BLaER1 (cell line): Measurements from ENCODE around the gene ARID1B.

Experiments
- H3K27ac ChIP-seq: shearing (Covaris generic); formaldehyde crosslinking; 2 replicates; pipeline ENCODE4 v1.8.1; 2022
- H3K27me3 ChIP-seq: shearing (Covaris generic); formaldehyde crosslinking; 2 replicates; pipeline ENCODE4 v1.8.1; 2022
- H3K36me3 ChIP-seq: shearing (Covaris generic); formaldehyde crosslinking; 2 replicates; pipeline ENCODE4 v1.8.1; 2022
- H3K4me1 ChIP-seq: shearing (Covaris generic); formaldehyde crosslinking; 2 replicates; pipeline ENCODE4 v1.8.1; 2022
- H3K4me2 ChIP-seq: shearing (Covaris generic); formaldehyde crosslinking; 2 replicates; pipeline ENCODE4 v1.8.1; 2022
- H3K4me3 ChIP-seq: shearing (Covaris generic); formaldehyde crosslinking; 2 replicates; pipeline ENCODE4 v1.8.1; 2022
- H3K9ac ChIP-seq: shearing (Covaris generic); formaldehyde crosslinking; 2 replicates; pipeline ENCODE4 v1.8.1; 2022
- H3K9me3 ChIP-seq: shearing (Covaris generic); formaldehyde crosslinking; 2 replicates; pipeline ENCODE4 v1.8.1; 2022
- H4K20me1 ChIP-seq: shearing (Covaris generic); formaldehyde crosslinking; 2 replicates; pipeline ENCODE4 v1.8.1; 2022
- Cebpa-rat ChIP-seq: shearing (Covaris generic); IDR thresholded peaks from 2 replicates; pipeline ENCODE4 v1.8.1; 2022

The ARID1B gene

DNA sequence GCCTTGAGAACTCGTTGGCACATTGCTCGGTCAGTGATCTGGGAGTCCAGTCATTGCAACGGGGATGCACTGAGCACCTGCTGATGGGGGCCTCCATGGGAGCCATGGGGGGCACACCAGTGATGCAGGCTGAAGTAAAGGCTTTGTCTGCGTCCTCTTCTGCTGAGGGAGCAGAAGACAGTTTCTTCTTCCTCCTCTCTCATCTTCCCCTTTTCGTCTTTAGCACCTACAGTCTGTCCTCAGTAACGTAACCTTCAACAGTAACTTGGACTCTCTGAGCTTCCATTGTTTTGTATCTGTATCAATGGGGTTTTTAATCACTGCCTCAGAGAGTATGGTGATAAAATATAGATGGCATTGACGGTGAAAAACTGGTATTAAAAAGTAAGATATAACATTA lies 306.2 kb downstream of the ARID1B start:
- no peak for TF ChIP-seq Cebpa-rat

DNA sequence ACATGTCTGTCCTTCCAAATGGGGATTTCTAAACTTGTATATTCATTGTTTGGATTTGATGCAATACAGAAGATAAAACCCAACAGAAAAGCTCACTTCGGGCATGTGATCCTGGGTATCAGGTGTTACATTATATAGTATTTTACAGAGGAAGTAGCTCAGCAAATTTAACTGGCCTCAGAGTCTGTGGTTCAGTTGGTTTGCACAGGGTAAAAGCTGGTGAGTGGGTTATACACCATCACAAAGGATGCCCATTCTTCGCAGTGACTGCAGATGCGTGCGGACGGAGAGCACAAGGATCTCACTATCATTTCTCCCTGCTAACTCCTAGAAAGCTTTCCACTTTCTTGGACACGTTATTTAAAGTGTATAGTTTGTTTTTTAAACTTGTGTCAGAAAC lies 309.5 kb downstream of the ARID1B start:
- no peak overlapping the region for H3K9ac ChIP-seq
- no peaks in the 10 kb centered on the region for H3K9me3 ChIP-seq
- TF ChIP-seq Cebpa-rat, result no peak
- peaks cover 6% of the 10 kb centered on the region; the same call in 1 of the 2 replicates for H3K4me1 ChIP-seq
- no peak overlapping the region for H3K27ac ChIP-seq
- no peak overlapping the region for H3K4me2 ChIP-seq
- H3K36me3 ChIP-seq, result peaks cover 75% of the 10 kb centered on the region
- no peaks in the 10 kb centered on the region for H3K27me3 ChIP-seq
- H4K20me1 ChIP-seq, result peaks cover 56% of the 10 kb centered on the region; the same call in 1 of the 2 replicates
- H3K4me3 ChIP-seq, result no peak overlapping the region

More for the DNA sequence above, 306.2 kb downstream of the ARID1B start:
- no peaks in the 10 kb centered on the region for H3K9me3 ChIP-seq
- H3K27me3 ChIP-seq, result no peaks in the 10 kb centered on the region
- H4K20me1 ChIP-seq, result peaks cover 59% of the 10 kb centered on the region; the same call in 1 of the 2 replicates
- no peak overlapping the region for H3K4me3 ChIP-seq
- H3K27ac ChIP-seq, result no peak overlapping the region
- H3K4me1 ChIP-seq, result peaks cover 39% of the 10 kb centered on the region
- peaks cover 43% of the 10 kb centered on the region for H3K36me3 ChIP-seq
- no peak overlapping the region for H3K4me2 ChIP-seq
- H3K9ac ChIP-seq, result no peak overlapping the region

DNA sequence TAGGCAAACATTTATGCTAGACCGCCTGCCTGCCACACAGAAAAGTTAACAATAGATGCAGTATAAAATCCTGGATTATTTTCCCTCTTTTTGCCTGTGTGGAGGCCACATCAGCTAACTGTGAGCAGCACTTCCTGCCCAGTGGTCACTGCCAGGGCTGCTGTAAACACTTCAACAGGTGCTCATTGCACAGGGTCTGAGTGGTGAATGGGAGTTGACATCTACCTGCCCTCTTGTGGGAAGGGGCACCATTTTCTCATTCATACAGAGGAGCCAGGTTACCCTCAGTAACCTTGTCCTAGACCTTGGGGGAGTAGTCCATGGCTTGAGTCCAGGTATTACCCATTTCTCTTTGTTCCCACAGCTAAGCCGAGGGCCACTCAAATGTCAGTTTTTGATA lies 310.8 kb downstream of the ARID1B start:
- no peak overlapping the region for H3K27ac ChIP-seq
- H4K20me1 ChIP-seq, result peaks cover 44% of the 10 kb centered on the region; the same call in 1 of the 2 replicates
- peaks cover 89% of the 10 kb centered on the region for H3K36me3 ChIP-seq
- H3K27me3 ChIP-seq, result no peaks in the 10 kb centered on the region
- no peak overlapping the region for H3K9ac ChIP-seq
- peaks cover 3% of the 10 kb centered on the region for H3K4me1 ChIP-seq
- H3K4me3 ChIP-seq, result no peak overlapping the region
- TF ChIP-seq Cebpa-rat, result no peak
- H3K9me3 ChIP-seq, result no peaks in the 10 kb centered on the region
- no peak overlapping the region for H3K4me2 ChIP-seq

DNA sequence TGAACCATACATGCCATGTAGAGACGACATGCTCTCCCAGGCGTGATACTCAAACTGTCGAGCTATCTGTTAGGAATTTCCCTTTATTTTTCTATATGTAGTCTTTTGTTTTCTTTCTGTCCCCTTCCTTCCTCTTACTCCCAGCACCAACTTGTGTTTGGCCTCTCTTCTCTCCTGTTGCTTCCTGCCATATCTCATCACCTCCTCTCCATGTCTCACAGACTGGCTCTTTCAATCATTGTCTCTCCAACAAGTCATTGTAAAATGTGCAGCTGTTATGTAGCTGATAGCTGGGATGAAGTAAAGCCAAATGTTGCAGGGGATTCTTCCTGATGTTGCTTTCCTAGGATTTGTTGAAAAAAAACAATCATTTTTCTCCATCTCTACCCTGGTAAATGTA lies 311.7 kb downstream of the ARID1B start:
- no peak overlapping the region for H3K4me3 ChIP-seq
- peaks cover 86% of the 10 kb centered on the region for H3K36me3 ChIP-seq
- no peak overlapping the region for H3K9ac ChIP-seq
- H3K27me3 ChIP-seq, result no peaks in the 10 kb centered on the region
- no peak for TF ChIP-seq Cebpa-rat
- no peaks in the 10 kb centered on the region for H3K9me3 ChIP-seq
- peaks cover 12% of the 10 kb centered on the region for H3K4me1 ChIP-seq
- no peak overlapping the region for H3K27ac ChIP-seq
- no peak overlapping the region for H3K4me2 ChIP-seq
- peaks cover 42% of the 10 kb centered on the region; the same call in 1 of the 2 replicates for H4K20me1 ChIP-seq

DNA sequence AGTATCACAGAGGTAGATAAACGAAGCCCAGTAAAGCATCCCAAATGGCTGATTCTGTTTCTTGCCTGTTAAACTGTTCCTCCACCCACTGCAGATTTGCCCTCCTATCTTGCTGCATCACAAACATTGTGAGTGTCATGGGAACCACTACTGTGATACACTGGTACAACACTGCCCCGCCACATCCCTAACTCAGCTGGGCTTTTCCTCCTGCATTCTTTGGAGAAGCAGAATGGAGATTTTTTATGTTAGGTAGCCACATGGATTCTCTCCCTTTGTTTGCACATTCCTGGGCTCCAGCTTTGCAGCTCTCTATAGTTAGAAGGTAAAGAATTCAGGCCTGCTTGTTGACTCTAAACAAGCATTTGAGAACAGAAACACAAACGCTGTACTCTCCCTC lies 312.1 kb downstream of the ARID1B start:
- H4K20me1 ChIP-seq, result peaks cover 43% of the 10 kb centered on the region; the same call in 1 of the 2 replicates
- H3K9ac ChIP-seq, result no peak overlapping the region
- H3K36me3 ChIP-seq, result peaks cover 90% of the 10 kb centered on the region
- no peak overlapping the region for H3K27ac ChIP-seq
- H3K9me3 ChIP-seq, result no peaks in the 10 kb centered on the region
- no peak overlapping the region for H3K4me3 ChIP-seq
- H3K4me1 ChIP-seq, result peaks cover 16% of the 10 kb centered on the region
- H3K4me2 ChIP-seq, result no peak overlapping the region
- TF ChIP-seq Cebpa-rat, result no peak
- no peaks in the 10 kb centered on the region for H3K27me3 ChIP-seq

DNA sequence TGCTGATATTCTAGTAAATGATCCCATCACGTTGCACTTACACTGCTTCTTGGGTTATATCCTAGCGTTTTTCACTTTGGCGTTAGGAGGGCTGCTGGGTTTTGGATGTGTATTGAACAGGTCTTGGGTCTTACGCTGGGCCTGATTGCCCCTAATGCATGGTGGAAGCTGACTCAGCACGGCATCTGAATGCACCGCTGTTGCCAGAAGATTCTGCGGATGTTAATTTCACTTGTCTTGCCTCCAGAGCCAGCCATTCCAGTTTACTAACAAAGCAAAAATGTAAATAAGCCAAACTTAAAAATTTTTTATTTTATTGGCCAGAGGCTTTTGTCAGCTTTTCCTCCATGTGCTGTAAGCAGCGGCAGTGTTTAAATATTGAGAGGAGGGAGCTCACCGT lies 312.7 kb downstream of the ARID1B start:
- Histone ChIP-seq H3K27ac (no peak overlapping the region), H4K20me1 (peaks cover 44% of the 10 kb centered on the region; the same call in 1 of the 2 replicates), H3K4me2 (no peak overlapping the region), H3K27me3 (no peaks in the 10 kb centered on the region), H3K9me3 (no peaks in the 10 kb centered on the region), H3K9ac (no peak overlapping the region), H3K36me3 (peaks cover 89% of the 10 kb centered on the region), H3K4me3 (no peak overlapping the region), H3K4me1 (peaks cover 20% of the 10 kb centered on the region)
- TF ChIP-seq Cebpa-rat, result no peak

DNA sequence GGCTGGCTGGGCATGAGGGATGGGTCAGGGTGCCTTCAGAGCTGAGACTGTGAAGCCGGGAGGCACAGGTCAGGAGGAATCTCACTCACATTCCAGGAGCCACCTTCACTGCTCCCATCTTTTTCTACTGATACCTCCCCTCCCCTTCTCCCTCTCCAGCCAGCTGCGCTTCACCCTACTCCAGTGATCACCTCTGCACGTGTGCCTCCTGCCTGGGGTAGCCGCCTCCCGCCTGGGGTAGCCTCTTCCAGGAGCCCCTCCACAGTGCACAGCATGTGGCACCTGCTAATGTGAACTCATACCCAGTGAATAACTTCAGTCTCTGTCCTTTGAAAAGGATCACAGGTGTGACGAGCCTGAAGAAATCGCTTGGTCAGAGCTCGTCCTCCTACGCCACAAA lies 313.6 kb downstream of the ARID1B start:
- peaks cover 90% of the 10 kb centered on the region for H3K36me3 ChIP-seq
- no peak for TF ChIP-seq Cebpa-rat
- peaks cover 50% of the 10 kb centered on the region; the same call in 1 of the 2 replicates for H4K20me1 ChIP-seq
- H3K27ac ChIP-seq, result no peak overlapping the region
- peaks cover 20% of the 10 kb centered on the region for H3K4me1 ChIP-seq
- H3K9ac ChIP-seq, result no peak overlapping the region
- no peak overlapping the region for H3K4me3 ChIP-seq
- no peaks in the 10 kb centered on the region for H3K27me3 ChIP-seq
- no peak overlapping the region for H3K4me2 ChIP-seq
- no peaks in the 10 kb centered on the region for H3K9me3 ChIP-seq

DNA sequence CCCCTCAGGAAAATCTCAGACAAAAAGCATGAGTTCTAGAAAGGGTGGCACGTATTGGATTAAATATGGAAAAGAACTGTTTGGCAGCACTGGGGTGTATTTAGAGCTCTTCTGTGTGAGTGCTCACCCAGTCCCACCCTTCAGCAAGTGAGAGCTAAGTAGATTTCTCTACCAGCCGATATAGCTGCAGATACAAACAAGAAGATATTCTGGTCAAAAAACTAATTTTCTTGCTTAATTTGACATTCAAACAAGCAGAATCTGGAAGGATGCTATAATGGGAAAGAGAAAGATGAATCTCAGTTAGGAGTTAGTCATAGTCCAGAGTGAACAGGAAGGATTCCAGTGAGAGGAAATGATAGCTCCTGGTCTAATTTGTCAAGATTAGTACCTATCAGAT lies 314.1 kb downstream of the ARID1B start:
- H4K20me1 ChIP-seq, result peaks cover 55% of the 10 kb centered on the region
- no peaks in the 10 kb centered on the region for H3K27me3 ChIP-seq
- no peak overlapping the region for H3K27ac ChIP-seq
- H3K9ac ChIP-seq, result no peak overlapping the region
- H3K4me2 ChIP-seq, result no peak overlapping the region
- no peak for TF ChIP-seq Cebpa-rat
- H3K9me3 ChIP-seq, result no peaks in the 10 kb centered on the region
- peaks cover 20% of the 10 kb centered on the region for H3K4me1 ChIP-seq
- peaks cover 91% of the 10 kb centered on the region for H3K36me3 ChIP-seq
- no peak overlapping the region for H3K4me3 ChIP-seq

DNA sequence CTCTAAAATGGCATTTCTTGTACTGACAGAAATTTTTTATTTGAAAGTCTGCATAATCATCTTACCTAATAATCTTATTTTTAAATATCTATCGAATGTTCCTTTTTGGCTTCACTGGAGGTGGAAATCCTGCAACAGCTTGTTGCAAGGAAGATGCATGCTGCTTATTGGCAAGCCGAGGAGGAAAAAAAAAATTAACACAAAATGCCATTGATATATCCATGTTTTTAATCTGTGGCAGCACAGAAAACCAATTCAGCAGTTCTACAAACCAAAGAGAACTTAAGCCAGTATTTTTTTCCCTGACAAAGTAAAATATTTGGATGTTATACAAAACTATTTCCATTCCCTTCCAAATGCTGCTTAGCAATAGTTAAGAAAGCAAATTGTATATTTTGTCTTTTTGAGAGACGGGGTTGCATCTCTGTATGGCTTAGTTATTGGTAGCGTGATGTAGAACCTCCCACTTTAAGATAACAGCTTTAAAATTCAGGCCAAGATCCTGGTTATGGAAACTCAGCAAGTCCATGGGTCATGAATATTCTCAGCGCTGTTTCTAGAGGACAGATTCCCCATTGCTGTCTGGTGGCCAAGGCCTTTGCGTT lies 314.8 kb downstream of the ARID1B start:
- no peak for TF ChIP-seq Cebpa-rat
- no peak overlapping the region for H3K9ac ChIP-seq
- H3K27ac ChIP-seq, result no peak overlapping the region
- peaks cover 20% of the 10 kb centered on the region for H3K4me1 ChIP-seq
- H3K9me3 ChIP-seq, result no peaks in the 10 kb centered on the region
- H3K4me3 ChIP-seq, result no peak overlapping the region
- no peak overlapping the region for H3K4me2 ChIP-seq
- H3K27me3 ChIP-seq, result no peaks in the 10 kb centered on the region
- peaks cover 62% of the 10 kb centered on the region for H4K20me1 ChIP-seq
- H3K36me3 ChIP-seq, result peaks cover 88% of the 10 kb centered on the region

DNA sequence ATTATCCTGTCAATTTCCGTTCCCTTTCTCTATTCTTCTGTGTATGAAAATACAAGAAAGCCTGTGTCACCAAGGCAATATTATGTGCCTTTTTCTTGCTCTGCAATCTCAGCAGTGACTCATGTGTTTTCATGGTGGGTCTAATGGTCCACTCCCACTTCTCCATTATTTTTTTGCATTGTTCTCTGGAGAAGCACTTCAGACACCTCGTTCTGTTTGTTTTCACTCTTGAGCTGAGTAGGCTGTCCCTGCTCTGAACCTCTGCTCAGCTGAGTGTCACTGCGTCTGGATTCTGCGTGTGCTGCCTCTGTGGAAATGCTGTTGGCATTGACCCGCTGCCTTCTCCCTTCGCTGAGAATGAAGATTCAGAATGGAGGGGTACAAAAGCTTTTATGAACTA lies 315.6 kb downstream of the ARID1B start:
- peaks cover 70% of the 10 kb centered on the region for H4K20me1 ChIP-seq
- no peak overlapping the region for H3K4me3 ChIP-seq
- H3K4me1 ChIP-seq, result peaks cover 20% of the 10 kb centered on the region
- no peak overlapping the region for H3K4me2 ChIP-seq
- no peak overlapping the region for H3K9ac ChIP-seq
- no peaks in the 10 kb centered on the region for H3K27me3 ChIP-seq
- peaks cover 87% of the 10 kb centered on the region for H3K36me3 ChIP-seq
- no peak for TF ChIP-seq Cebpa-rat
- H3K27ac ChIP-seq, result no peak overlapping the region
- H3K9me3 ChIP-seq, result no peaks in the 10 kb centered on the region
